ENCODE data around the gene KLRC1.
"Not testable (repeated sequence)": the region's sequence is repeated elsewhere in the genome, so short reads cannot be mapped to it uniquely, and the experiment has no call there.

DNA sequence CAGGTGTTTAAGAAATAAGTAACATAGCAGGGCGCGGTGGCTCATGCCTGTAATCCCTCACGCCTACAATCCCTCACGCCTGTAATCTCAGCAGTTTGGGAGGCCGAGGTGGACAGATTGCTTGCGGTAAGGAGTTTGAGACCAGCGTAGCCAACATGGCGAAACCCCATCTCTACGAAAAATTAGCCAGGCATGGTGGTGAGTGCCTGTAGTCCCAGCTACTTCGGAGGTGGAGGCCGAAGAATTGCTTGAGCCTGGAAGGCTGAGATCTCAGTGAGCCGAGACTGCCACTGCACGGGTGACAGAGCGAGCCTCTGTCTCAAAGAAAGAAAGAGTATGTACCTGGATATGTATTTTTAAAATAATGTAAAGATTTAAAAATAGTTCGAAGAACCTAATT lies 57.0 kb downstream of the KLRC1 start:
- TF ChIP-seq CTCF (IDR thresholded peaks at IDR 0.05); TP53 (CRISPR knock-in tag; IDR thresholded peaks at IDR 0.05); MYBL2 (CRISPR knock-in tag; IDR thresholded peaks at IDR 0.05): not testable (repeated sequence)
- TF ChIP-seq, protein P1, sequence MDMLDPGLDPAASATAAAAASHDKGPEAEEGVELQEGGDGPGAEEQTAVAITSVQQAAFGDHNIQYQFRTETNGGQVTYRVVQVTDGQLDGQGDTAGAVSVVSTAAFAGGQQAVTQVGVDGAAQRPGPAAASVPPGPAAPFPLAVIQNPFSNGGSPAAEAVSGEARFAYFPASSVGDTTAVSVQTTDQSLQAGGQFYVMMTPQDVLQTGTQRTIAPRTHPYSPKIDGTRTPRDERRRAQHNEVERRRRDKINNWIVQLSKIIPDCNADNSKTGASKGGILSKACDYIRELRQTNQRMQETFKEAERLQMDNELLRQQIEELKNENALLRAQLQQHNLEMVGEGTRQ (CRISPR knock-in tag; IDR thresholded peaks at IDR 0.05), result not testable (repeated sequence)
- TF ChIP-seq, protein P2, sequence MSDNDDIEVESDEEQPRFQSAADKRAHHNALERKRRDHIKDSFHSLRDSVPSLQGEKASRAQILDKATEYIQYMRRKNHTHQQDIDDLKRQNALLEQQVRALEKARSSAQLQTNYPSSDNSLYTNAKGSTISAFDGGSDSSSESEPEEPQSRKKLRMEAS (CRISPR knock-in tag; IDR thresholded peaks at IDR 0.05), result not testable (repeated sequence)
- TF ChIP-seq, protein P3, sequence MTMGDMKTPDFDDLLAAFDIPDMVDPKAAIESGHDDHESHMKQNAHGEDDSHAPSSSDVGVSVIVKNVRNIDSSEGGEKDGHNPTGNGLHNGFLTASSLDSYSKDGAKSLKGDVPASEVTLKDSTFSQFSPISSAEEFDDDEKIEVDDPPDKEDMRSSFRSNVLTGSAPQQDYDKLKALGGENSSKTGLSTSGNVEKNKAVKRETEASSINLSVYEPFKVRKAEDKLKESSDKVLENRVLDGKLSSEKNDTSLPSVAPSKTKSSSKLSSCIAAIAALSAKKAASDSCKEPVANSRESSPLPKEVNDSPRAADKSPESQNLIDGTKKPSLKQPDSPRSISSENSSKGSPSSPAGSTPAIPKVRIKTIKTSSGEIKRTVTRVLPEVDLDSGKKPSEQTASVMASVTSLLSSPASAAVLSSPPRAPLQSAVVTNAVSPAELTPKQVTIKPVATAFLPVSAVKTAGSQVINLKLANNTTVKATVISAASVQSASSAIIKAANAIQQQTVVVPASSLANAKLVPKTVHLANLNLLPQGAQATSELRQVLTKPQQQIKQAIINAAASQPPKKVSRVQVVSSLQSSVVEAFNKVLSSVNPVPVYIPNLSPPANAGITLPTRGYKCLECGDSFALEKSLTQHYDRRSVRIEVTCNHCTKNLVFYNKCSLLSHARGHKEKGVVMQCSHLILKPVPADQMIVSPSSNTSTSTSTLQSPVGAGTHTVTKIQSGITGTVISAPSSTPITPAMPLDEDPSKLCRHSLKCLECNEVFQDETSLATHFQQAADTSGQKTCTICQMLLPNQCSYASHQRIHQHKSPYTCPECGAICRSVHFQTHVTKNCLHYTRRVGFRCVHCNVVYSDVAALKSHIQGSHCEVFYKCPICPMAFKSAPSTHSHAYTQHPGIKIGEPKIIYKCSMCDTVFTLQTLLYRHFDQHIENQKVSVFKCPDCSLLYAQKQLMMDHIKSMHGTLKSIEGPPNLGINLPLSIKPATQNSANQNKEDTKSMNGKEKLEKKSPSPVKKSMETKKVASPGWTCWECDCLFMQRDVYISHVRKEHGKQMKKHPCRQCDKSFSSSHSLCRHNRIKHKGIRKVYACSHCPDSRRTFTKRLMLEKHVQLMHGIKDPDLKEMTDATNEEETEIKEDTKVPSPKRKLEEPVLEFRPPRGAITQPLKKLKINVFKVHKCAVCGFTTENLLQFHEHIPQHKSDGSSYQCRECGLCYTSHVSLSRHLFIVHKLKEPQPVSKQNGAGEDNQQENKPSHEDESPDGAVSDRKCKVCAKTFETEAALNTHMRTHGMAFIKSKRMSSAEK (CRISPR knock-in tag; IDR thresholded peaks at IDR 0.05; ENCODE audit: borderline replicate concordance), result not testable (repeated sequence)

Data from WTC11 (cell line).